ENCODE measurements around the gene KRTAP4-4. TPM values are rescaled to one million over a fixed set of nuclear protein-coding genes. Genes with fewer than 3 reads are reported as not detected.

KRTAP4-4 gene
- total RNA-seq, 1 experiment from 2014 or later = not detected

DNA sequence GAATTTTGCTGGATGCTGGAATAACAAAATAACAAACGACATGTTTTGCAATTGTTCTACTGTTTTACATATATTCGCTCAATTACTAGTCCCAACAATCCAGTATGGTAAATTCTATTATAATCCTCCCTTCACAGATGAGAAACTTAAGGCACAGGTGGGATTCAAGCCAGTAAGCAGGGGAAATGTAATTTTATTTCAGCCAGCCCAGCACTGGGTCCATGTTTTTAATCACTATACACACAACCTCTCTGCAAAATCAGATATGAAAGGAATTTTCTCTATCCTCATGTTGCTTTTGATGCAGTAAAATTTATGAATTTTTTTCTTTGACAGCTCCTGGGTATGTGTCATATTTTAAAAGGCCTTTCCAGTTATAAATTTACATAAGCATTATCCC lies 15.3 kb downstream of the KRTAP4-4 start:
- Histone ChIP-seq H2BK15ac (ENCODE audit: low read depth, low read length) (no peak overlapping the region), H2BK5ac (ENCODE audit: insufficient read length, low read length) (no peak overlapping the region), H3K79me1 (ENCODE audit: insufficient read depth, low read depth, low read length, poor library complexity, severe bottlenecking) (no peaks in the 10 kb centered on the region), H3K56ac (ENCODE audit: insufficient read length, low read depth, low read length) (no peak overlapping the region), H2AFZ (ENCODE audit: low read length) (no peak overlapping the region), H3K23me2 (ENCODE audit: insufficient read length, low read depth, low read length, poor library complexity, severe bottlenecking) (no peaks in the 10 kb centered on the region), H3K23ac (ENCODE audit: insufficient read length, low read depth, low read length) (no peak overlapping the region), H4K5ac (ENCODE audit: insufficient read length, low read depth, low read length) (no peak overlapping the region), H2BK120ac (ENCODE audit: low read depth, low read length, poor library complexity, severe bottlenecking) (no peak overlapping the region), H3K27me3 (ENCODE audit: insufficient read depth, low read length) (no peaks in the 10 kb centered on the region), H3K4me2 (ENCODE audit: insufficient read depth, insufficient read length, low read length) (no peak overlapping the region), H3K79me2 (ENCODE audit: insufficient read depth, low read length) (no peaks in the 10 kb centered on the region), H3K4ac (ENCODE audit: low read depth, low read length) (no peak overlapping the region), H3K9ac (ENCODE audit: extremely low read depth, insufficient read length, low read length) (no peak overlapping the region), H3T11ph (ENCODE audit: low read length) (no peak overlapping the region), H3K14ac (ENCODE audit: insufficient read depth, low read length) (no peak overlapping the region), H3K9me3 (ENCODE audit: control insufficient read depth, low read depth, low read length) (peaks cover 5% of the 10 kb centered on the region), H3K18ac (ENCODE audit: insufficient read length, low read depth, low read length) (no peak overlapping the region), H4K8ac (replicated peaks; ENCODE audit: insufficient read length, low read depth, low read length) (no peak overlapping the region), H2BK12ac (ENCODE audit: insufficient read length, low read depth, low read length) (no peak overlapping the region), H3K27ac (ENCODE audit: insufficient read length, low read depth, low read length) (no peak overlapping the region), H3K4me1 (ENCODE audit: insufficient read depth, low read length) (no peaks in the 10 kb centered on the region), H4K91ac (ENCODE audit: insufficient read length, low read depth, low read length) (no peak overlapping the region), H2AK5ac (ENCODE audit: insufficient read length, low read length) (no peak overlapping the region), H4K20me1 (ENCODE audit: control insufficient read depth, insufficient read depth, insufficient read length) (no peaks in the 10 kb centered on the region), H2BK20ac (ENCODE audit: low read depth, low read length, poor library complexity, severe bottlenecking) (no peak overlapping the region)
- no peak for DNase-seq
- WGBS (ENCODE audit: extremely low coverage, insufficient read length, low lambda C conversion rate) = no CpG with 5 or more reads among the region's 2 CpGs
- H3K9me3 Mint-ChIP-seq = peaks cover 22 to 28% of the 10 kb centered on the region in 2 experiments
- no peak overlapping the region for H3K27ac Mint-ChIP-seq
- no peak for TF ChIP-seq CTCF (conservative IDR thresholded peaks at IDR 0.05)
- H3K4me1 Mint-ChIP-seq = peaks cover 2 to 13% of the 10 kb centered on the region in 2 experiments
- H3K27me3 Mint-ChIP-seq (ENCODE audit: low read depth) = no peaks in the 10 kb centered on the region
- H3K36me3 Mint-ChIP-seq (ENCODE audit: insufficient read depth in 1 of 3, low read depth in 3 of 3) = peaks cover 11 to 34% (median 19%) of the 10 kb centered on the region in 3 experiments
- no peak overlapping the region for H3K4me3 Mint-ChIP-seq

Data from H9 (cell line).